CD4-positive, alpha-beta T cell (primary cell): ENCODE data around the gene RIPOR3. TPM values are rescaled to one million over a fixed set of nuclear protein-coding genes. Genes with fewer than 3 reads are reported as not detected.

Experiments
- ATAC-seq: fragments of 200-7000 bp; cut with Tn5 transposase; one replicate; pipeline ENCODE4 v1.10.0; 2022; ENCODE audit warnings: mild to moderate bottlenecking; ENCODE audit not compliant: poor library complexity
- CTCF ChIA-PET: fragments of 350-600 bp; sonication (Branson Sonifier 250); formaldehyde crosslinking; loops from one replicate; lab custom pipeline; 2021; ENCODE audit warnings: antibody characterized with exemption, inconsistent platforms; lab: Charles Lee
- POLR2A ChIA-PET: fragments of 350-600 bp; sonication (Branson Sonifier 250); formaldehyde crosslinking; loops from one replicate; lab custom pipeline; 2021; ENCODE audit warnings: antibody characterized with exemption, inconsistent platforms; lab: Charles Lee
- DNase-seq, 14 experiments: peaks; one replicate each; pipeline ENCODE4 v3.0.0-alpha.2; 2013 to 2020; ENCODE audit warnings: mixed read lengths in 2 of 14
- H3K27ac ChIP-seq, 2 donors: one replicate each; pipeline versions ENCODE4 v1.5.1 to v1.7.0; 2013; ENCODE audit warnings: low read length in 2 of 2, low read depth in 1 of 2, mild to moderate bottlenecking in 1 of 2
- H3K27me3 ChIP-seq, 2 experiments: 1 replicate in 1 of 2; 2 replicates in 1 of 2; pipeline versions ENCODE4 v1.6.1 to v1.7.0; 2013; ENCODE audit warnings: low read length in 2 of 2, control low read depth in 1 of 2, mild to moderate bottlenecking in 1 of 2, moderate library complexity in 1 of 2; ENCODE audit not compliant: insufficient read depth in 2 of 2, control insufficient read depth in 1 of 2
- H3K36me3 ChIP-seq: one replicate; pipeline ENCODE4 v1.6.1; 2013; ENCODE audit warnings: low read length, control low read depth; ENCODE audit not compliant: insufficient read depth
- H3K4me1 ChIP-seq: one replicate; pipeline ENCODE4 v1.6.1; 2013; ENCODE audit warnings: low read length, control low read depth; ENCODE audit not compliant: insufficient read depth
- H3K4me3 ChIP-seq: one replicate; pipeline ENCODE4 v1.5.1; 2013; ENCODE audit warnings: mild to moderate bottlenecking, low read length, moderate library complexity
- H3K9me3 ChIP-seq, 2 experiments: 1 replicate in 1 of 2; 2 replicates in 1 of 2; pipeline versions ENCODE4 v1.6.1 to v1.7.0; 2013; ENCODE audit warnings: low read length in 2 of 2, mild to moderate bottlenecking in 2 of 2, control low read depth in 1 of 2, moderate library complexity in 1 of 2; ENCODE audit not compliant: control insufficient read depth in 1 of 2, insufficient read depth in 1 of 2
- H3K27ac Mint-ChIP-seq: one replicate; pipeline ENCODE4 v1.8.0; 2020; ENCODE audit warnings: mixed read lengths
- H3K27me3 Mint-ChIP-seq: one replicate; pipeline ENCODE4 v1.8.0; 2021; ENCODE audit warnings: mixed read lengths
- H3K36me3 Mint-ChIP-seq: one replicate; pipeline ENCODE4 v1.8.0; 2021; ENCODE audit warnings: low read depth, mixed read lengths
- H3K4me1 Mint-ChIP-seq: one replicate; pipeline ENCODE4 v1.8.0; 2021; ENCODE audit warnings: low read depth, mixed read lengths
- H3K4me3 Mint-ChIP-seq: one replicate; pipeline ENCODE4 v1.8.0; 2020; ENCODE audit warnings: mild to moderate bottlenecking, mixed read lengths
- H3K9me3 Mint-ChIP-seq: one replicate; pipeline ENCODE4 v1.8.0; 2020; ENCODE audit warnings: mixed read lengths
- intact Hi-C, 2 experiments: fragments of 100-400 bp; cut with DNase I in 1 of 2; cut with micrococcal nuclease in 1 of 2; formaldehyde crosslinking; loops; one replicate each; pipeline versions ENCODE4 v1.15.1 to v1.9.0; 2023 to 2025; cut with DNase I, micrococcal nuclease
- total RNA-seq, 174 experiments: library from RNA in 2 of 174; stranded (reverse) in 2 of 174; gene quantifications; one replicate each; pipeline ENCODE4 v1.2.3 and lab custom pipeline; 2021 to 2026
- TF ChIP-seq, protein P1 (sequence below): fragments of 200-600 bp; IDR thresholded peaks from one replicate; pipeline ENCODE4 v1.8.0; 2022; ENCODE audit warnings: antibody characterized with exemption, mild to moderate bottlenecking

RIPOR3 gene
- total RNA-seq, 2 experiments from 2014 or later, result not detected

DNA sequence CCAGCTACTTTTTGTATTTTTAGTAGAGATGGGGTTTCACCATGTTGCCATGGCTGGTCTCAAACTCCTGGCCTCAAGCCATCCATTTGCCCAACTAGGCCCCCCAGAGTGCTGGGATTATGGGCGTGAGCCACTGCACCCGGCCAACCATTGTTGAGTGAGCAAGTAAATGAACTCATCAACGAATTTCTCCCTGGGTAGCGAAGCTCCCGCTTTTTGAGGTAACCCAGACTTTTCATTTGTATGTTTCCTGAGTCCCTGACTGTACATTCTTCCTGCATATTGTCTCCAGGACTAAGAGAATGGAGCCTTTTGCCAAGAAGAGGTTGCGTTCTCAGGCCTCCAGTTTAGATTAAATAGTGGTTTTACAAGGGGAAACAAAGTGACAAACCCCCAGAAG lies 36.4 kb downstream of the RIPOR3 start:
- Histone ChIP-seq H3K4me1 (no peaks in the 10 kb centered on the region), H3K9me3 (no peaks in the 10 kb centered on the region), H3K36me3 (no peaks in the 10 kb centered on the region), H3K4me3 (no peak overlapping the region), H3K27me3 (no peaks in the 10 kb centered on the region), H3K27ac (no peak overlapping the region)
- H3K4me3 Mint-ChIP-seq, result no peak overlapping the region
- intact Hi-C loops, result no loop called here
- no peak for DNase-seq
- CTCF ChIA-PET, result no interaction called here
- no peaks in the 10 kb centered on the region for H3K36me3 Mint-ChIP-seq
- H3K27ac Mint-ChIP-seq, result no peak overlapping the region
- ATAC-seq, result no peak
- POLR2A ChIA-PET, result no interaction called here
- no peaks in the 10 kb centered on the region for H3K9me3 Mint-ChIP-seq
- TF ChIP-seq, protein P1, sequence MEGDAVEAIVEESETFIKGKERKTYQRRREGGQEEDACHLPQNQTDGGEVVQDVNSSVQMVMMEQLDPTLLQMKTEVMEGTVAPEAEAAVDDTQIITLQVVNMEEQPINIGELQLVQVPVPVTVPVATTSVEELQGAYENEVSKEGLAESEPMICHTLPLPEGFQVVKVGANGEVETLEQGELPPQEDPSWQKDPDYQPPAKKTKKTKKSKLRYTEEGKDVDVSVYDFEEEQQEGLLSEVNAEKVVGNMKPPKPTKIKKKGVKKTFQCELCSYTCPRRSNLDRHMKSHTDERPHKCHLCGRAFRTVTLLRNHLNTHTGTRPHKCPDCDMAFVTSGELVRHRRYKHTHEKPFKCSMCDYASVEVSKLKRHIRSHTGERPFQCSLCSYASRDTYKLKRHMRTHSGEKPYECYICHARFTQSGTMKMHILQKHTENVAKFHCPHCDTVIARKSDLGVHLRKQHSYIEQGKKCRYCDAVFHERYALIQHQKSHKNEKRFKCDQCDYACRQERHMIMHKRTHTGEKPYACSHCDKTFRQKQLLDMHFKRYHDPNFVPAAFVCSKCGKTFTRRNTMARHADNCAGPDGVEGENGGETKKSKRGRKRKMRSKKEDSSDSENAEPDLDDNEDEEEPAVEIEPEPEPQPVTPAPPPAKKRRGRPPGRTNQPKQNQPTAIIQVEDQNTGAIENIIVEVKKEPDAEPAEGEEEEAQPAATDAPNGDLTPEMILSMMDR, result no peak
- peaks cover 9% of the 10 kb centered on the region for H3K27me3 Mint-ChIP-seq
- H3K4me1 Mint-ChIP-seq, result no peaks in the 10 kb centered on the region

DNA sequence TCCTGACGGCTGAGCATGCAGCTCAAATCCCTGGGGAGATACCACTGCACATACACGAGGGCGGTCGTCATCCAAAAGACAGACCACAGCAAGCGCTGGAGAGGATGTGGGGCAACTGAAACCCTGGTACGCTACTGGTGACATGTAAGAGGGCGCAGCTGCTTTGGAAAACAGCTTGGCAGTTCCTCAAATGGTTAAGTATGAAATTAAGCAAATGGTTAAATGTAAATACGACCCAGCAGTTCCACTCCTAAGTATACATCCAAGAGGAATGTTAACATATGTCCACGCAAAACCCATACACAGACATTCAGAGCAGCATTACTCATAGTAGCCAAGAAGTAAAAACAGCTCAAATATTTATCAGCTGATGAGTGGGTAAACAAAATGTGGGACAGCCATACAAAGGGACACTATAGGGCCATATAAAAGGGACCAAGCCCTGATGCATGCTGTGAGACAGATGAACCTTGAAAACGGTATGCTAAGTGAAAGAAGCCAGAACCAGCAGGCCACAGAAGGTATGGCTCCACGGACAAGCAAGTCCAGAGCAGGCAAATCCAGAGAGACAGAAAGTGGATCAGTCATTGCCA lies 38.5 kb downstream of the RIPOR3 start:
- CTCF ChIA-PET, result no interaction called here
- H3K4me3 Mint-ChIP-seq, result no peak overlapping the region
- H3K27me3 Mint-ChIP-seq, result no peaks in the 10 kb centered on the region
- TF ChIP-seq, protein P1, result no peak
- H3K4me1 ChIP-seq, result no peaks in the 10 kb centered on the region
- POLR2A ChIA-PET, result no interaction called here
- H3K36me3 ChIP-seq, result no peaks in the 10 kb centered on the region
- DNase-seq (no peak), ATAC-seq (no peak)
- peaks cover 0 to 2% of the 10 kb centered on the region in 2 experiments for H3K27me3 ChIP-seq
- H3K4me3 ChIP-seq, result no peak overlapping the region
- H3K36me3 Mint-ChIP-seq, result no peaks in the 10 kb centered on the region
- H3K27ac ChIP-seq, result no peak overlapping the region
- H3K27ac Mint-ChIP-seq, result no peak overlapping the region
- no peaks in the 10 kb centered on the region for H3K9me3 Mint-ChIP-seq
- intact Hi-C loops, result no loop called here
- no peaks in the 10 kb centered on the region for H3K4me1 Mint-ChIP-seq
- no peaks in the 10 kb centered on the region for H3K9me3 ChIP-seq

DNA sequence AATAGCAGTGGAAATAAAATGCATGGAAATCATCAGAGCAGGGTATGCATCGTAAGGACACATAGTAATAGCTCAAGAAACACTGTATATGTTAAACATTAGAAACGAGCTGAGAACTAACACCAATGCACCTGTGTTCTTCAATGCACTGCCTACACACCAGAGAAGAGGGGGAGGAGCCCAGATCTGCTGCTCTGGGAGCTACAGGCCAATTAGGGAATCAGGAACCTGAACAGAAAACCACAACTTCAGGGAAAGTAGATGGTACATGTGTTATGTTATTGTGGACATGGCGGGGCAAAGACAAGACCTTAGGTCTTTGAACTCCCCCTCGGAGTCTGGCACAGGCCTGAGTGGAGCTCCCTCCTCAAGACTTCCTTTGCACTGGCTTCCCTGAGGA lies 39.7 kb downstream of the RIPOR3 start:
- ATAC-seq, result no peak
- CTCF ChIA-PET, result no interaction called here
- no peaks in the 10 kb centered on the region for H3K9me3 Mint-ChIP-seq
- H3K27ac ChIP-seq, result no peak overlapping the region
- H3K36me3 Mint-ChIP-seq, result no peaks in the 10 kb centered on the region
- no peak overlapping the region for H3K4me3 ChIP-seq
- peaks cover 0 to 2% of the 10 kb centered on the region in 2 experiments for H3K27me3 ChIP-seq
- no peaks in the 10 kb centered on the region for H3K4me1 Mint-ChIP-seq
- no peak for DNase-seq
- intact Hi-C loops, result no loop called here
- no peaks in the 10 kb centered on the region for H3K4me1 ChIP-seq
- TF ChIP-seq, protein P1, result no peak
- no peaks in the 10 kb centered on the region for H3K36me3 ChIP-seq
- H3K9me3 ChIP-seq, result peaks cover under 1 to 4% of the 10 kb centered on the region in 2 experiments
- no peak overlapping the region for H3K4me3 Mint-ChIP-seq
- POLR2A ChIA-PET, result no interaction called here
- no peak overlapping the region for H3K27ac Mint-ChIP-seq
- H3K27me3 Mint-ChIP-seq, result no peaks in the 10 kb centered on the region
